GM19395 (cell line): ENCODE measurements around the gene MRPS34.

Experiments
- ATAC-seq: cut with Tn5 transposase; IDR thresholded peaks from one replicate; pipeline ENCODE4 v1.9.1; 2021; ENCODE audit warnings: mild to moderate bottlenecking, moderate library complexity; ENCODE audit not compliant: unreplicated experiment

The MRPS34 gene

GRCh38 chr16:1794908-1795666, 22.2 kb upstream of the MRPS34 start:
- no peak for ATAC-seq

DNA sequence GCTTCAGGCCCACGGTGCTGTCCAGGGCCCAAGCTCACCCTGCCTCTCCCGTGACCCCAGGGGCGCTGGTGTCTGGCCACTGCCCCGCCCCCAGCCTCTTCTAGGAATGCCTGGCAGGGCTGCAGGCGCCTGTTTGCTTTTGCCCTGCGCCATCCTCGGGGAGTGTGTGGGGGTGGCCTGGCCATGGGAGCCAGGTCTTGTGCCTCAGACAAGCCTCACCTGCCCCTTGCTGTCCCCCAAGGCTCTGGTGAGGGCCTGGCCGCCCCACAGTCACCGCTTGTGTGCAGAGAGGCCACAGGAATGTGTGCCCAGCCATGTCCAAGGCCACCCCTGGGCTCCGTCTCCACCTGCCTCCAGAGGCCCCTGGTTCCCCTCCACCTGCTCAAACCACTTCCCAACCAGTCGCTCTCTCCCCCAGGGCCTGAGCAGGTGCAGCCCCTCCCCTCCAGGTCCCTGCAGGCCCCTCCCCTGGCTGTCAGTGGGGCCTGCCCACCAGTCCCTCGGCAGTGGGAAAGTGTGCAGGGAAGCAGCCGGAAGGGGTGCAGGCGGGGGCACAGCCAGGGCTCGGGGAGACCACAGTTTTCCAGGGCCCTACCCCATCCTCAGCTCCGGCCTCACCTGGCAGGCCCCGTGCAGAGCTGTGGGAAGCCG, 21.4 kb upstream of the MRPS34 start:
- no peak for ATAC-seq

GRCh38 chr16:1793578-1794220, 20.8 kb upstream of the MRPS34 start, which contains the start of gene IGFALS:
Gene IGFALS, minus strand, starts transcription at chr16:1793705. Its CDS starts 53 bp downstream, at chr16:1793652.
- ATAC-seq: no peak

DNA sequence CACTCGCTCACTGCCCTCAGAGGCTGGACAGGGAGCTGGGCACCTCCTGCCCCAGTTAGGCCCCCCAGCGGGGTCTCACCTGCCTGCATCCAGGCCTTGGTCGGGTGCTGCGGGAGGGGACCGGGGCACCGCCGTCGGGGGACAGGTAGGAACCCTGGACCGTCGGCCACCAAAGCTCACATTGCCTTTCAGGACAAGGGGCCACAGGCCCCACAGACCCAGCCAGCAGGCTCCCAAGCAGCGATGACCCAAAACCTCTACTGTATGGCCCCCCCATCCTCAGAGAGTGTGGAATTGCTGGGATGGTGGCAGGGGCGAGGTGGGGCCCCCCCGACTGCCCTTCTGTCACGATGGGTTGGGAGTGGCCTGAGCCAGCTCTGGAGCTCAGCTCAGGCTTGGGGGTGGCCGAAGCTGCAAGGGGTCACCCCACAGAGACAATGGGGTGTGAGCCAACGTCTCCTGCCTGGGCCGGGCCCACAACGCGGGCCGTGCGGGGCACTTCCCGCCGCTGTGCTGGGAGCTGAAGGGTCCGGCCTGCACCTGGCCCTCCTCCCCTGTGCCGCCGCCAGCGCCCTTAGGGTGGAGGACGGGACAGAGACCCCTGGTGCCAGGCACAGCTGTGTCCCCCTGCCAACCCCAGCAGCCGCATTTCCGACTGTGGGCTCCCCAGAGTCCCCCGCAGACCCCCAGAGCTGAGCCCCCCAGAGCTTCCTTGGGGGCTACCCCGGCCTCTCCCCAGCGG, 20.1 kb upstream of the MRPS34 start:
- no peak for ATAC-seq

GRCh38 chr16:1791943-1792812, 19.2 kb upstream of the MRPS34 start:
- no peak for ATAC-seq

DNA sequence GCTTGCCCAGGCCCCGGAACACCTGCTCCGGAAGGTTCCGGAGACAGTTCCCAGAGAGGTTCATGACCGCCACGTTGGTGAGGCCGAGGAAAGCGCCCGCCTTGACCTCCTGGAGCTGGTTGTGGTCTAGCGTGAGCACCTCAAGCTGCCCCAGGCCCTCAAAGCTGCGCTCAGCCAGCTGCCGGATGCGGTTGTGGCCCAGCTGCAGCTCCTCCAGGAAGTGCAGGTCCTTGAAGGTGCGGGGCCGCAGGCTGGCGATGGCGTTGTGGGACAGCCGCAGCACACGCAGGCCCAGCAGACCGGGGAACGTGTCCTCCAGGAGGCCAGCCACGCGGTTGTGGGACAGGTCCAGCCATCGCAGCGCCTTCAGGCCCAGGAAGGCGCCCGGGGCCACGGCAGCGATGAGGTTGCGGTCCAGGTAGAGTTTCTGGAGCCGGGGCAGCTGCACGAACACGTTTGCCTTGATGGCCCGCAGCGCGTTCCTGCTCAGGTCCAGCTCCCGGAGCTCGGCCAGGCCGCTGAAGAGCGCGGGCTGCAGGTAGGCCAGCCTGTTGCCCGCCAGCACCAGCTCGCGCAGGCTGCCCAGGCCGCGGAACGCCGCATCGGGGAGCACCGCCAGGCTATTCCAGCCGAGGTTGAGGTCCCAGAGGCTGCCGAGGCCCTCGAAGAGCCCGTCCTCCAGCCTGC, 18.5 kb upstream of the MRPS34 start:
- no peak for ATAC-seq

DNA sequence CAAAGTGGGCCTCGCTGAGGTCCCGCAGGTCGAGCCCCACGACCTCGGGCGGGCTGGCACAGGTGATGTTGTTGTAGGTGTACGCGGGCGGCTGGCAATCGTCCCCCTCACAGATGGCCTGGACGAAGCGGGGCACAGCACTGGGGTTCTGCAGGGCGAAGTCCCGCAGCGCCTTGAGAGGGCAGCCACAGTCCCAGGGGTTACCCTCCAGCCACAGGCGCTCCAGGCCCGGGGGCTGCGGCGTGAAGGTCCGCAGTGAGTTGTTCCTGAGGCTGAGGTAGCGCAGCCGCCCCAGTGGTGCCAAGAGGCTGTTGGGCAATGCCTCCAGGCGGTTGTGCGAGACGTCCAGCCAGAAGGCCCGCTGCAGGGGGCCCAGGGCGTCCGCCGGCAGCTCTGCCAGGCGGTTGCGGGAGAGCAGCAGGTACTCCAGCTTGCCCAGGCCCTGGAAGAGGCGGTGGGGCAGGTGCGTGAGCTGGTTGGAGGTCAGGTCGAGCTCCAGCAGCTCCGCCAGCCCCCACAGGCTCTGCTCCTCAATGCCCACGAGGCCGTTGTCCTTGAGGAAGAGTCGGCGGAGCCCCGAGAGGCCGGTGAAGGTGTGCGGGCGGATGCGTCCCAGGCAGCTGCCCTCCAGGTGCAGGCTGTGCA, 17.8 kb upstream of the MRPS34 start:
- no peak for ATAC-seq

GRCh38 chr16:1790261-1790610, 17.3 kb upstream of the MRPS34 start:
- ATAC-seq: no peak

GRCh38 chr16:1789643-1790045, 16.7 kb upstream of the MRPS34 start:
- no peak for ATAC-seq

- ATAC-seq: no peak
These were observed 15.8 kb upstream of the MRPS34 start for GRCh38 chr16:1788708-1789100.

DNA sequence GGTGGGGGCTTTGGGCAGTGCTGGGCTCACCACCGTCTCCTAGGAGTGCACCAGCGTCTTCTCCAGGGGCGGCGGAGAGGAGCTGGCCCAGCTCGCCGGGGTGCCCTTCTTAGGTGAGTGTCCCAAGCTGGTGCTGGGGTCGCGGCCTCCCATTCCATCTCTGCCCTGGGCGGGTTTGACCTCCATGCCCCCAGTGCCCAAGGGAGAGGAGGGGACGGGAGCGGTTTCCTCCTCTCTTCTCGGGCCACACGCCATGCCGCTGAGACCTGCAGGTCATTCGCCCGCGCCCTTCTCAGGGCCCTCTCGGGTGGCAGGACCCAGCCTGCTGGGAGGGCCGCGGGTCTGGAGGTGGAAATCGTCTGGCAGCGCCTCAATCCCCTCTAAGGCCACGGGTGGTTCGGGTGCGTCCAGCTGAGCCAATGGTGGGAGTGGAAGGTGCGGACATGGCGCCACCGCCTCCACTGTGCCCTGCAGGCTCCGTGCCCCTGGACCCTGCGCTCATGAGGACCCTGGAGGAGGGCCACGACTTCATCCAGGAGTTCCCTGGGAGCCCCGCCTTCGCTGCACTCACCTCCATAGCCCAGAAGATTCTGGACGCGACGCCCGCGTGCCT, 15.3 kb upstream of the MRPS34 start:
- no peak for ATAC-seq

DNA sequence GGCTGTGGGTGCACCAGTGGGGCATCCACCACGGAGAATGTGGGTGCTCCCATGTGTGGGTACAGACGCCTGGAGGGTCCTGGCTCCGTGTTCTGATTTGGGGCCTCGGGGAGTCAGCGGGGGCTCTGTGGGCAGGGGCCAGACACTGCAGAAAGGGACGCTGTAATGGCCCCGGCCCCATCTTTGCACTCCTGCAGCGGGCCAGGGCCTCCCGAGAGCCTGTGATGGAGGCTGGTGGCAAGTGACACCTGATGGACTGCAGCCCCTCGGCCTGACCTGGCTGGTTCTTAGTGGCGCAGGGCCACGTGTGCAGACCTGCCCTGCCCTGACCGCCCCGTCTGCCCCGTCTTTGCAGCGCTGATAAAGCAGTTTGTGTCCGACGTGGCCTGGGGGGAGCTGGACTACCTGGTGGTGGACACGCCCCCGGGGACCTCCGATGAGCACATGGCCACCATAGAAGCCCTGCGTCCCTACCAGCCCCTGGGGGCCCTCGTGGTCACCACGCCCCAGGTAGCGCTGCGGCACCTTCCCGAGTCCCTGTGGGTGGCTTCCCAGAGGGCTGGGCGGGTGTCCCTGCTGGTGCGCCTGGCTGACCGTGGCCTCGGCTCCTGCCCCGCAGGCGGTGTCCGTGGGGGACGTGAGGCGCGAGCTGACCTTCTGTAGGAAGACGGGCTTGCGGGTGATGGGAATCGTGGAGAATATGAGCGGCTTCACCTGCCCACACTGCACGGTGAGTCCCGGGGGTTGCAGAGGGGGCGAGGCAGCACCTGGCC, 14.6 kb upstream of the MRPS34 start:
- no peak for ATAC-seq

DNA sequence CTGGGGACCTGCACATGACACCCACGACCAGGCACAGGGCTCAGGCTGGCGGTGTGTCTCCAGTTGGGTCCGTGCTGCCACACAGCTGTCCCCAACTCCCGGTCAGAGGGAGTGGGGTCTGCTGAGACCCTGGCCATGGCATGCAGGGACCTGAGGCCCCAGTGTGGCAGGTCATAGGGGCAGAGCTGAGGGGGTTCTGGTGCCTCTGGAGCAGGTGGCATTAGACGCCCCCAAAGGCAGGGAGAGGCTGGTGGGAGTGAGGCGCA, 14.1 kb upstream of the MRPS34 start:
- ATAC-seq: no peak

GRCh38 chr16:1786242-1787055, 13.5 kb upstream of the MRPS34 start:
- no peak for ATAC-seq

DNA sequence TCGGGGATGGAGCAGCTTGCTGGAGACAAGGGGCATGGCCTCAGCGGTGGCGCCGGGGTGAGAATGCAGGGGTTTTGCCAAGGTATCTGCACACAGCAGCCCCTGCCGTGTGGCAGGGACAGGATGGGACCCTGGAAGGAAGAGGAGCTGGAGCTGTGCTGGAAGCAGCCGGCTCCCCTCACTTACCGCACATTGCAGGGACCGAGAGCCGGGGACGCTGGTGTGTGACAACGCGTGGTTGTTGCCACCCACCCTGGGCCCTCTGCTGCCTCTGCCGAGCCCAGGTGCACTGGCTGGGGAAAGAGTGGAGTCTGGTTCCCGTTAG, 12.9 kb upstream of the MRPS34 start:
- ATAC-seq: no peak

DNA sequence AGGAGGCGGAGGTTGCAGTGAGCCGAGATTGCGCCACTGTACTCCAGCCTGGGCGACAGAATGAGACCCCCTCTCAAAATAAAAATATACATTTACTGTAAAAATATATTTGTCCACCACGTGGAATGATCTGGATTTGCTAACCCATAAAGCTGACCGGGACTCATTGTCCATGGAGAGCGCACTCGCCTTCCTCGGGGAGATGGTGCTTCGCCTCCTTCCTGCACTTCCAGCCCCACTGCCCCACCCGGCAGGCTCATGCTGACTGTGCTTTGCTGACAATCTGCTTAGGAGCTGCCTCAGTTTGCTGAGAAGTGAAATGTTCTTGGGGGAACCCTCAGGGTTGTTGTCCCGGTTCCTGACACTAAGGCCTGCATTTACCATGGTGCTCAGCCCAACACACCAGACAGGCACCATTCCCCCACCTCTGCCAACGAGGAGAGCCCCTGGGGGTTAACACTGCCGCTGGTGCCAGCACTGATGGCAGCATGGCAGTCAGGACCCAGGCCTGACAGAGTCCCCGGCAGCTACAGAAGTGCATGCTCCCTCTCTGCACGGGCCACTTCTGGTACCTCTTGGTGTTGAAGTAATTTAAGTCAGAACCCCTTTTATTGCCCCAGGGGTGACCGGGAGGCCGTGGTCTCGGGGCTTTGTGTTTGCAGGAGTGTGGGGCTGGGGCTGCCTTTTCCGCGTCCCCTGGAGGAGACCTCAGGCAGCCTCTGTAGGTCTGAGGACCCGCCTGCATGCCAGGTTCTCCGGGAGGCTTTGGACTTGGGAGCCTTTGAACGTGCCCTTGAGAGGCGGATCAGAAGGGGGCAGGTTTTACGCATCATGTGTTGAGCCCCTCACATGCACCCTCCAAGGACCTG, 12.3 kb upstream of the MRPS34 start:
- ATAC-seq: no peak
